HG02571 (cell line): ENCODE measurements around the gene TRIM39.
"Not testable (repeated sequence)": the region's sequence is repeated elsewhere in the genome, so short reads cannot be mapped to it uniquely, and the experiment has no call there.

Source experiments
- ATAC-seq: cut with Tn5 transposase; IDR thresholded peaks from one replicate; pipeline ENCODE4 v1.9.1; 2021; ENCODE audit warnings: mild to moderate bottlenecking, moderate library complexity; ENCODE audit not compliant: unreplicated experiment

Gene TRIM39

GRCh38 chr6:30326526-30327231, at the start of gene TRIM39:
Gene TRIM39 (plus strand): TSS chr6:30326927. CDS start chr6:30329318, 2,391 bp downstream.
- peak; percentile 72 for ATAC-seq

- ATAC-seq, result not testable (repeated sequence)
Observed at GRCh38 chr6:30280988-30281387, 45.7 kb upstream of the TRIM39 start.

GRCh38 chr6:30282522-30282921, 44.2 kb upstream of the TRIM39 start:
- no peak for ATAC-seq

DNA sequence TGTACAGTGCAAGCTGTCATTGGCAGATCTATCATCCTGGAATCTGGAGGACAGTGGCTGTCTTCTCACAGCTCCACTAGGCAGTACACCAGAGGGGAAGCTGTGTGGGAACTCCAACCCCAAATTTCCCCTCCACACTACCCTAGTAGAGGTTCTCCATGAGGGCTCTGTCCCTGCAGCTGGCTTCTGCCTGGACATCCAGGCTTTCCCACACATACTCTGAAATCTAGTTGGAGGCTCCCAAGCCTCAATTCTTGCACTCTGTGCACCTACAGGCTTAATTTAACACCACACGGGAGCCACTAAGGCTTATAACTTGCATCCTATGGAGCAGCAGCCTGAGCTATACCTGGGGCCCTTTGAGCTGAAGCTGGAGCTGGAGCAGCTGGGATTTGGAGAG, 43.0 kb upstream of the TRIM39 start:
- ATAC-seq, result no peak

DNA sequence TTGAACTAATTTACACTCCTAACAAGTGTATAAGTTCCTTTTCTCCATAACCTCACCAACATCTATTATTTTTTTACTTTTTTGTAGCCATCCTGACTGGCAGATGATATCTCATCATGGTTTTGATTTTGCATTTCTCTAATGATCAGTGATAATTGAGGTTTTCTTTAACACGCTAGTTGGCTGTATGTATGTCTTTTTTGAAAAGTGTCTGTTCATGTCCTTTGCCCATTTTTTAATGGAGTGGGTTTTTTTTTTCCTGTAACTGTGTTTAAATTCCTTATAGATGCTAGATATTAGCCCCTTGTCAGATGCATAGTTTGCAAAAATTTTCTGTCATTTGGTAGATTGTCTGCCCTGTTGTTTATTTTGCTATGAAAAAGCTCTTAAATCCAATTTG, 39.6 kb upstream of the TRIM39 start:
- ATAC-seq, result no peak

GRCh38 chr6:30295837-30296236, 30.9 kb upstream of the TRIM39 start:
- ATAC-seq, result no peak

DNA sequence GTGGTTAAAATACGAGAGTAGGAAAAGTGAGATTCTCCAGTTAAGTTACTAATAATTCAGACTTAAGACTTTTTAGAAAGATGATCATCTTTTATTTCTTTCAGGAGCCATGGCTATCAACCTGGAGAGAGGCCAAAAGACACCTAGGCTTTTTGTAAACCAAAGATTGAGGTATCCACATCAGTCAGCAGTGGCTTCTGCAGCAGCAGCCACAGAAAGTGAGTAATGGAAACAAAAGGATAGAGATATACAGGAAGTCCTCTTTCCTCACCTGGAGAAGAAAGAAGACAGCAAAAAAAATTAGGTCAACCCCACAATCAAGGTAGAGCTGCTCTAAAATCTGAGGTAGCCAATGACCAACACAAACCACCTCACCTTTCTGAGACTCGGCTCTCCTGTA, 22.7 kb upstream of the TRIM39 start:
- no peak for ATAC-seq

GRCh38 chr6:30311101-30311500, 15.6 kb upstream of the TRIM39 start:
- no peak for ATAC-seq

DNA sequence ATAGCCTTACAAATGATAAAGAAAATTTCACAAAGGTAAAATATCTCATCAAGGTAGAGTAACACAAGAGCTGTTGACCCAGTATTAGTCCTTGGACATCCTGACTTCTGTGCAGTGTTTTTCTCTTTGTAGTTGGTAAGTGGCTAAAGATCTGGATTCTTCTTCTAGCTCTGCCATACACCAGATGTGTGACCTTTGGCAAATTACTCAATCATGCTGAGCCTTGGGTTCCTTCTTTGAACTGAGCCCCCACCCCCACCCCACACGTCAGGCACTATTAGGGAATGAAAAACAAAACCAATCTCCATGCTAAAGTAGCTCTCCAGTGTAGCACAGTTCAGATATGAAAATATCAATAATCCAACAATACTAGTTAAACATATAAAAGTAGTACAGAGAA, 15.1 kb upstream of the TRIM39 start:
- no peak for ATAC-seq

DNA sequence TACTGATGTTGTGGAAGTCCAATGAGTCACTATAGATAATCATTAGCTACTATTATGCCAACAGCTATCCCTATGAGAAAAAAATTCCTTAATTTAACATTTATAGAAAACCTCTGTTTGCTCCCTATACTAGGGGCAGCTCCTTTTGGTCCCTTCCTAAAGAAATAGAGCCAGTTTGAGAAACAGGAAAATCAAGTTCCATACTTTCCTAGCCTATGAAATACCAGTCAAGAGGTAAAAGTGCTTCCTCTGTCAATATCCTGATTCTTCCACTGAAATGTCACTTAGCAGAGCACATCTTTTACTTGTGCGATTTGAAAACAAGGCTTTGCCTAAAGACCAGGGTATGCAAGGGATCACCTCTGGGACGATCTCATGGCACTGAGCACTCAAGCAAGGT, 14.5 kb upstream of the TRIM39 start:
- ATAC-seq, result no peak

GRCh38 chr6:30312676-30313321, 13.9 kb upstream of the TRIM39 start:
- ATAC-seq, result no peak

GRCh38 chr6:30315156-30315555, 11.6 kb upstream of the TRIM39 start:
- no peak for ATAC-seq

DNA sequence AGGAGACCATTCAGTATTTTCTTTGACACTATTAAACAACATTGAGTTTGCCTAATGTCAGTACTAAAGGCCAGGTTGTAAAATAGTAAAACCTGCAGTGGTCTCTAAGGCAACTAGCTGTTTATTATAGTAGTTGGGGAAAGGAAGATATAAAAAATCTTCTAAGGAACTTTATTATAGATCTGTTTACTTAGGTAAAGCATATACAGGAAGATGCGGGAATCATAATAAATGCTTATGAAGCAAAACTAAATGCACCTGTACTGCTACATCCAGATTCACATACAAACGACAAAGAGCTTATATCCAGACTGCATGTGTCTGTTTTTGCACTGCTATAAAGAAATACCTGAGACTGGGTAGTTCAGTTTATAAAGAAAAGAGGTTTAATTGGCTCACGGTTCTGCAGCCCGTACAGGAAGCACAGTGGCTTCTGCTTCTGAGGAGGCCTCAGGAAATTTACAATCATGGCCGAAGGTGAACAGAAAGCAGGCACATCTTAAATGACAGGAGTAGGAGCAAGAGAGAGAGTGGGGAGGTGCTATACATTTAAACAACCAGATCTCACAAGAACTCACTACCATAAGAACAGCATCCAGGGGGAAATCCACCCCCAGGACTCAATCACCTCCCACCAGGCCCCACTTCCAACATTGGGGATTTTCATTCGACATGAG, 8.7 kb upstream of the TRIM39 start:
- ATAC-seq, result no peak

DNA sequence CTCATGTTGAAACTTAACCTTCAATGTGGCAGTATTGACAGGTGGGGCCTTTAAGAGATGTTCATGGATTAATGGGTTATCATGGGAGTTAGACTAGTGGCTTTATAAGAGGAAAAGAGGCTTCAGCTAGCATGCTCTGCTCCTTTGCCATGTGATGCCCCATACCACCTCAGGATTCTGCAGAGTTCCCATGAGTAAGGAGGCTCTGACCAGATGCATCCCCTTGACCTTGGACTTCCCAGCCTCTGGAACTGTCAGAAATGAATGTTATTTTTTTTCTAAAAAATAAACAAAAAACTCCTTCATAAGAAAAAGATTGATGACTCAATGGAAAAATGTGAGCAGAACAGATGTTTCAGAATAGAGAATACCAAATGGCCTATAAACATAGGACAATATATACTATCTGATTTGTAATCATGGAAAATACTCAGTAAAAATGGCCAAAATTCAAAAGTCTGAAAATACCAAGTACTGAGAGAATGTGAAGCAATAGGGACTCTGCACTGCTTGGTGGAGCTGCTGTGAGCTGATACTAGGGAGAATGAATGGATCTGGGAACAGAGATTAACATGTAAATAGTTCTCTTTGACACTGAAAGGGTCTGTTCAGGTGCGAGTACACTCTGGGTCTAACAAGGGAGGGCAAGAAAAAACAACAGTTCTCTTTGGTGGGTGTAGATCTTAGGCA, 7.4 kb upstream of the TRIM39 start:
- no peak for ATAC-seq

- no peak for ATAC-seq
Observed at GRCh38 chr6:30321692-30322388, 4.9 kb upstream of the TRIM39 start.

- ATAC-seq, result no peak
Observed at GRCh38 chr6:30322527-30323501, 3.9 kb upstream of the TRIM39 start.

DNA sequence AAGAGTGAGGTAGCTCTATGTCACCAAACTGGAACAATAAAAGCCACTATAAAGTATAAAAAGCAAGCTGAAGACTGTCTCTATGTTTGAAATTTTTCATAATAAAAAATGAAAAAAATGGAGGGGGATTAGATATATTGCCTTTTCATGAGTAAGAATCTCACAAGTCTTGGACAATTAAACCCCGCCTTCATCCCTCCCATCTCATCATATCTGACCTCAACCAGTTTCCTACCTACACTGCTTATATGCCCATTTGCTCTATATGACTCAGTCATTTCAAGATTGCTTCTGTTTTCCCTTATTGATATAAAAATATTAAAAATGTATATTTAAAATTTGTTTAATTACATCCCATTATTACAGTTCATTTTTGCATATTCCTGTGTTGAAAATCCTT, 2.9 kb upstream of the TRIM39 start:
- ATAC-seq, result no peak

DNA sequence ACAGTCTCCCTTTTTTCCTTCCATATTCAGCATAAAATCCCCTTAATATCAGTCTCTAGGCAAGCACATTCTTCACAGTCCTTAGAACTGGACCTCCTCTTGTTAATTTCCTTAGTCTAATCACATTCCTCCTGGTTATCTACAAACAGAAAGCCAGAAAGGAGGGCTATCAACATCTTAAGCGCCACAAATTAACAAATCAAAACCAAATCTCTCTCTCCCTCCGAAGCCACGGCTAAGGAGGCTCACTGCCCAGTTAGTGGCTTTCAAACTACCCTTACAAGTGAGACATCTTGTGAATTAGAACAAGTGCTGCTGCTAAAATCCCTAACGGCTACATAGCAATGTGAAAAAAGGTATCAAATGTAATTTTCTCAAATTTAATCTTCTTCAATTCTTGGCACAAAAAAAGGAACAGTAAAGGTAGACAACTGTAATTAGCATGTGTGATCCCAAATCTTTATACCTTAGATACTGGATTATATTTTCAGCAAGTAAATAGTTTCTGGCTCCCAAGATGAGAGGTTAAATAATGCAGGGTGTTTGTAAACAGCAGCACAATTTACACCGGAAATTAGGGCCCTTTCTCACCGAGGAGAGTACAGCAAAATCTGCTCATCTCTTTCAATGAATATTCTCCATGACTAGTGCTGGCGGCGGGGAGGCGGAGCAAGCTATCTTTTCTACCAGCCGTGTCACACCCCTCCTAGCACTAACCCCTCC, 1.4 kb upstream of the TRIM39 start:
- ATAC-seq, result no peak

GRCh38 chr6:30325873-30326525, 728 bp upstream of the TRIM39 start:
- peak; percentile 42 for ATAC-seq
